ENCODE data around the gene KIF5A. TPM values are rescaled to one million over a fixed set of nuclear protein-coding genes. Genes with fewer than 3 reads are reported as not detected.

Gene KIF5A
- total RNA-seq, 1 donor from 2014 or later, result 2.5 TPM

DNA sequence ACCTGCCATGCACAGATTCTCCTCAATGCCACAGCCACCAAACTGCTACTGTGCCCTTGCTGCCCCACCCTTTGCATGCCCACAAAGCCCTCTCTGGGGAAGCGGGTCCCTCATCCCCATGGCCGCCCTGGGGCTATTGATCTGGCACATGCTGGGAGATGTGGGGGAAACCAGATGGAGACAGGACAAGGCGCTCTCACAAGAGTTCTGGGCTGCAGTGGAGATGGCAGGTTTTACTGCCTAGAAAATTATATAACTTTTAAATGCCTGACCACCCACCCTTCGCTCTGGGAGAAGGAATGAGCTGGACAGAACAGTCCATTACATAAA lies 30.6 kb downstream of the KIF5A start:
- Mint-ChIP-seq H3K9me3 (ENCODE audit: low read depth) (no peaks in the 10 kb centered on the region), H3K27ac (no peak overlapping the region), H3K4me3 (ENCODE audit: low read depth) (no peak overlapping the region), H3K4me1 (ENCODE audit: low read depth) (no peaks in the 10 kb centered on the region), H3K27me3 (peaks cover 20% of the 10 kb centered on the region), H3K36me3 (ENCODE audit: insufficient read depth) (no peaks in the 10 kb centered on the region)
- DNase-seq (ENCODE audit: low spot score, unreplicated experiment), result no peak
- TF ChIP-seq, protein P1, sequence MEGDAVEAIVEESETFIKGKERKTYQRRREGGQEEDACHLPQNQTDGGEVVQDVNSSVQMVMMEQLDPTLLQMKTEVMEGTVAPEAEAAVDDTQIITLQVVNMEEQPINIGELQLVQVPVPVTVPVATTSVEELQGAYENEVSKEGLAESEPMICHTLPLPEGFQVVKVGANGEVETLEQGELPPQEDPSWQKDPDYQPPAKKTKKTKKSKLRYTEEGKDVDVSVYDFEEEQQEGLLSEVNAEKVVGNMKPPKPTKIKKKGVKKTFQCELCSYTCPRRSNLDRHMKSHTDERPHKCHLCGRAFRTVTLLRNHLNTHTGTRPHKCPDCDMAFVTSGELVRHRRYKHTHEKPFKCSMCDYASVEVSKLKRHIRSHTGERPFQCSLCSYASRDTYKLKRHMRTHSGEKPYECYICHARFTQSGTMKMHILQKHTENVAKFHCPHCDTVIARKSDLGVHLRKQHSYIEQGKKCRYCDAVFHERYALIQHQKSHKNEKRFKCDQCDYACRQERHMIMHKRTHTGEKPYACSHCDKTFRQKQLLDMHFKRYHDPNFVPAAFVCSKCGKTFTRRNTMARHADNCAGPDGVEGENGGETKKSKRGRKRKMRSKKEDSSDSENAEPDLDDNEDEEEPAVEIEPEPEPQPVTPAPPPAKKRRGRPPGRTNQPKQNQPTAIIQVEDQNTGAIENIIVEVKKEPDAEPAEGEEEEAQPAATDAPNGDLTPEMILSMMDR (IDR thresholded peaks at IDR 0.05; ENCODE audit: unreplicated experiment), result no peak

DNA sequence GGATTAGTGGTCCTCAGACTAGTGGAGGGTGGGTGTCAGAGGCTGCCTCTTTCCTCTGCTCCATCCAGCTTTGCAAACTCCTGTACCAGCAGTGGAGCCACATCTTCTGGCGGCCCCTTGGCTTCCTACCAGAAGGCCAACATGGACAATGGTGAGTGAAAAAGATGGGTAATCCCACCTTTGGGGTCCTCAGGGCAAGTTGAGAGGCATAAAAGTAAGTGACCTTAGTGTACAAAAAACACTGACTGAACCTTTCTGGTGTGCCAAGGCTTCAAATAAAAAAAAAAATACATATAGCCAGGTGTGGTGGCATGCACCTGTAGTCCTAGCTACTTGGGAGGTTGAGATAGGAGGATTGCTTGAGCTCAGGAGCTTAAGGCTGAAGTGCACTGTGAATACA lies 32.0 kb downstream of the KIF5A start:
- Mint-ChIP-seq H3K27me3 (peaks cover 22% of the 10 kb centered on the region), H3K27ac (no peak overlapping the region), H3K4me3 (ENCODE audit: low read depth) (no peak overlapping the region), H3K36me3 (ENCODE audit: insufficient read depth) (no peaks in the 10 kb centered on the region), H3K9me3 (ENCODE audit: low read depth) (no peaks in the 10 kb centered on the region), H3K4me1 (ENCODE audit: low read depth) (no peaks in the 10 kb centered on the region)
- TF ChIP-seq, protein P1 (IDR thresholded peaks at IDR 0.05; ENCODE audit: unreplicated experiment), result no peak
- no peak for DNase-seq (ENCODE audit: low spot score, unreplicated experiment)

DNA sequence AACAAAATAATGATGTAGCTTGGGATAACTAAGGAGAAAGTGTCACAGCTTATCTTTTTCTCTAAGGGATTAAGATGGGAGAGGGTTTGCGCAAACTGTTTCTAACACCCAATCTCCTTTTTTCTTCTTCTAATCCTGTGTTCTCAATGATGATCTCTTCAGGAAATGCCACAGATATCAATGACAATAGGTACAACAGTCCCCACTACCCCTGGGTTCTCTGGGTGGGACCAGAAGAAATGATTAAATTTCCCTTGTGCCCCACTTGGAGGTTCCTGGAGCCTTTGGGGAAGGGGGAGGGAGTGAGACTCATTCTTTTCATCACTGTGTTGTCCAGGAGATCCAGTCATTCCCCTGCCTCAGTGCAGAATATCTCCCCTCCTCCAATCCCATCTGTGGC lies 32.6 kb downstream of the KIF5A start:
- Mint-ChIP-seq H3K27ac (no peak overlapping the region), H3K4me3 (ENCODE audit: low read depth) (no peak overlapping the region), H3K9me3 (ENCODE audit: low read depth) (no peaks in the 10 kb centered on the region), H3K36me3 (ENCODE audit: insufficient read depth) (no peaks in the 10 kb centered on the region), H3K27me3 (peaks cover 22% of the 10 kb centered on the region), H3K4me1 (ENCODE audit: low read depth) (no peaks in the 10 kb centered on the region)
- no peak for DNase-seq (ENCODE audit: low spot score, unreplicated experiment)
- TF ChIP-seq, protein P1 (IDR thresholded peaks at IDR 0.05; ENCODE audit: unreplicated experiment), result no peak

DNA sequence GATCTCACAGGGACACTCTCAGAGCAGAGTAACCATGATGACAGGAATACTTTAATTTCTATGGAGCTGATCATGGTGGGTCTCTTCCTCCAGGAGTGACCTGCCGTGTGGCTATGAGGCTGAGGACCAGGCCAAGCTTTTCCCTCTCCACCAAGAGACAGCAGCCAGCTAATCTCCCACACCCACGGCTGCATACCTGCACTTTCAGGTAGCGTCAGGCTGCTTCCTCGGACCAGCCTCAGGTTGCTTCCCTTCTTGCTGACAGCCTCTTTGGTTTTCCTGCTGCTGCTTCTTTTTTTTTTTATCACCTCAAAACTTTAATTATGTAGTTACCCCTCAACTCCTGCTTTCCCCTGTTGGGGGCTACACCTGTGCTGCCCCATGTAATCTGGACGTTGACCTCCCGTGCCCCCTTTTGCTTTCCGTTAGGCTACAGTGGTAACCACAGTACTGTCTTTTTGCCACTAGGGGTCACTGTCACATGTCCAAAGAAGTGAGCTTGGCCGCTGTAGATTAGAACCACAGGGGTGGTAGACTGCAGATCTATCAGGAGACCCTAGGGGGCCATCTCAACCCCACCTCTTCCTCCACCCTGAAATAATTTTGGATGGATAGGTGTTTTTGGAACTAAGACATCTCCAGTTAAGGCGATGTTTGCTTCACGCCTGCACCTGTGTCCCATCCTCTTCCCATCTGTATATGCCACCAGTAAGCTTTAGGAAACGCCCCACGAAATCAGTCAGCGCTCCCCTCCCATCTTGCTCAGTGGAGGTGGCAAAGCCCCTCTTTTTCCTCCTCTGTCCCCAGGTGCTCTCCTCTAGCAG lies 33.4 kb downstream of the KIF5A start:
- Mint-ChIP-seq H3K27me3 (peaks cover 22% of the 10 kb centered on the region), H3K9me3 (ENCODE audit: low read depth) (no peaks in the 10 kb centered on the region), H3K36me3 (ENCODE audit: insufficient read depth) (no peaks in the 10 kb centered on the region), H3K27ac (no peak overlapping the region), H3K4me1 (ENCODE audit: low read depth) (no peaks in the 10 kb centered on the region), H3K4me3 (ENCODE audit: low read depth) (no peak overlapping the region)
- peak; percentile 53 for DNase-seq (ENCODE audit: low spot score, unreplicated experiment)
- TF ChIP-seq, protein P1 (IDR thresholded peaks at IDR 0.05; ENCODE audit: unreplicated experiment), result peak; percentile 95

DNA sequence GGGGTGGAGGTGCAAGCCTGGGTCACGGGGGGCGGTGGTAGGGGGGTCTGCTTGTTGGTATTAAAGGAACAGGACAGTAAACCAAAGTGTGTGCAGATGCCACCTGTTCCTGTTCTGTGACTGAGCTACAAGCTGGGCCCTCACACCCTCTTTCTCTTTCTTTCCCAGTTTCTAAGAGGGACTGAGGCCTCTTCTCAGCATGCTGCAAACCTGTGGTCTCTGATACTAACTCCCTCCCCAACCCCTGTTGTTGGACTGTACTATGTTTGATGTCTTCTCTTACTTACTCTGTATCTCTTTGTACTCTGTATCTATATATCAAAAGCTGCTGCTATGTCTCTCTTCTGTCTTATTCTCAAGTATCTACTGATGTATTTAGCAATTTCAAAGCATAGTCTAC lies 34.2 kb downstream of the KIF5A start:
- Mint-ChIP-seq H3K27me3 (peaks cover 22% of the 10 kb centered on the region), H3K9me3 (ENCODE audit: low read depth) (no peaks in the 10 kb centered on the region), H3K27ac (no peak overlapping the region), H3K4me1 (ENCODE audit: low read depth) (no peaks in the 10 kb centered on the region), H3K36me3 (ENCODE audit: insufficient read depth) (no peaks in the 10 kb centered on the region), H3K4me3 (ENCODE audit: low read depth) (no peak overlapping the region)
- DNase-seq (ENCODE audit: low spot score, unreplicated experiment), result no peak
- TF ChIP-seq, protein P1 (IDR thresholded peaks at IDR 0.05; ENCODE audit: unreplicated experiment), result no peak

Measured in progenitor cell of endocrine pancreas (in vitro differentiated cells).